Mesothelial cell of epicardium (in vitro differentiated cells): ENCODE results near the gene CHRM5. TPM values are rescaled to one million over a fixed set of nuclear protein-coding genes. Genes with fewer than 3 reads are reported as not detected.

ENCODE experiments used
- DNase-seq, 2 experiments: peaks; one replicate each; pipeline ENCODE4 v3.0.0; 2021; ENCODE audit warnings: low spot score in 2 of 2; ENCODE audit not compliant: unreplicated experiment in 2 of 2
- H3K27ac Mint-ChIP-seq: 2 replicates; pipeline ENCODE4 v1.8.0; 2021; ENCODE audit warnings: mixed read lengths
- H3K27me3 Mint-ChIP-seq: 2 replicates; pipeline ENCODE4 v1.8.0; 2021; ENCODE audit warnings: low read depth, mixed read lengths
- H3K36me3 Mint-ChIP-seq: 2 replicates; pipeline ENCODE4 v1.8.0; 2021; ENCODE audit warnings: mixed read lengths
- H3K4me1 Mint-ChIP-seq: 2 replicates; pipeline ENCODE4 v1.8.0; 2021; ENCODE audit warnings: mixed read lengths
- H3K4me3 Mint-ChIP-seq: 2 replicates; pipeline ENCODE4 v1.8.0; 2021; ENCODE audit warnings: mild to moderate bottlenecking, moderate library complexity, mixed read lengths
- H3K9me3 Mint-ChIP-seq: 2 replicates; pipeline ENCODE4 v1.8.0; 2021; ENCODE audit warnings: mixed read lengths
- CTCF ChIP-seq: fragments of 200-600 bp; sonication (generic); IDR thresholded peaks from one replicate; pipeline ENCODE4 v1.5.0; 2021; ENCODE audit warnings: antibody characterized with exemption; ENCODE audit not compliant: unreplicated experiment
- total RNA-seq: library from RNA; stranded (reverse); gene quantifications from 3 replicates; pipeline ENCODE4 v1.2.1, GENCODE V29; 2021

CHRM5 gene
- total RNA-seq, 1 donor from 2014 or later: 0.13 TPM

GRCh38 chr15:34114739-34115138 is 146.4 kb downstream of the CHRM5 start:
- no peak overlapping the region for H3K4me3 Mint-ChIP-seq
- peaks cover 3% of the 10 kb centered on the region for H3K4me1 Mint-ChIP-seq
- no peaks in the 10 kb centered on the region for H3K36me3 Mint-ChIP-seq
- no peak overlapping the region for H3K27ac Mint-ChIP-seq
- no peaks in the 10 kb centered on the region for H3K9me3 Mint-ChIP-seq
- TF ChIP-seq CTCF: no peak
- H3K27me3 Mint-ChIP-seq: no peaks in the 10 kb centered on the region
- no peak for DNase-seq

- no peak for TF ChIP-seq CTCF
- H3K4me3 Mint-ChIP-seq: no peak overlapping the region
- no peaks in the 10 kb centered on the region for H3K27me3 Mint-ChIP-seq
- H3K27ac Mint-ChIP-seq: no peak overlapping the region
- H3K9me3 Mint-ChIP-seq: peaks cover 9% of the 10 kb centered on the region
- no peak for DNase-seq
- H3K4me1 Mint-ChIP-seq: peaks cover 2% of the 10 kb centered on the region
- H3K36me3 Mint-ChIP-seq: no peaks in the 10 kb centered on the region
Observed at GRCh38 chr15:34116620-34117019, 148.3 kb downstream of the CHRM5 start.

Other genes starting within 250 kb of the CHRM5 start
- 6.8 to 8.6 TPM (median 7.7 TPM) in 3 replicates for gene AVEN, start 70.7 kb downstream of the CHRM5 start, total RNA-seq
- 35.0 to 35.4 TPM (median 35.3 TPM) in 3 replicates for gene EMC7, start 133.4 kb downstream of the CHRM5 start, total RNA-seq
- gene PGBD4, start 133.6 kb downstream of the CHRM5 start, total RNA-seq: 1.4 to 1.5 TPM (median 1.5 TPM) in 3 replicates
- 77.6 to 82.7 TPM (median 79.3 TPM) in 3 replicates for gene KATNBL1, start 241.6 kb downstream of the CHRM5 start, total RNA-seq